WI38 (cell line): ENCODE results near the gene APOBR.

Experiments
- H3K4me3 ChIP-seq: 2 replicates; pipeline ENCODE4 v1.5.1; 2011; ENCODE audit warnings: low read depth, mild to moderate bottlenecking, control low read depth, low read length
- TF ChIP-seq, protein P1 (sequence below): IDR thresholded peaks from 2 replicates; pipeline ENCODE4 v1.5.1; 2012; ENCODE audit warnings: low read depth, mild to moderate bottlenecking, control low read depth, low read length

The APOBR gene

DNA sequence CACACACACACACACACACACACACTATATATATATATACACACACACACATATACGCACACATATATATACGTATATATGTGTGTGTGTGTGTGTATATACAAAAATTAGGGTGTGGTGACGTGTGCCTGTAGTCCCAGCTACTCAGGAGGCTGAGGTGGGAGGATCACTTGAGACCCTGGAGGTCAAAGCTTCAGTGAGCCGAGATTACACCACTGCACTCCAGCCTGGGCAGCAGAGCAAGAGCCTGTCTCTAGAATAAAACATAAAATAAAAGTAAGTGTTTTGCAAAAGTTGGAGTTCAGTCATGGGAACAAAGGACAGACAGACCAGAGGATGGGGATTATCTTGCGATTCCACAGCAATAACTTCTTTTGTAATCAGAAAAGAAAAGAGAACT lies 33.5 kb downstream of the APOBR start:
- no peak overlapping the region for H3K4me3 ChIP-seq
- TF ChIP-seq, protein P1, sequence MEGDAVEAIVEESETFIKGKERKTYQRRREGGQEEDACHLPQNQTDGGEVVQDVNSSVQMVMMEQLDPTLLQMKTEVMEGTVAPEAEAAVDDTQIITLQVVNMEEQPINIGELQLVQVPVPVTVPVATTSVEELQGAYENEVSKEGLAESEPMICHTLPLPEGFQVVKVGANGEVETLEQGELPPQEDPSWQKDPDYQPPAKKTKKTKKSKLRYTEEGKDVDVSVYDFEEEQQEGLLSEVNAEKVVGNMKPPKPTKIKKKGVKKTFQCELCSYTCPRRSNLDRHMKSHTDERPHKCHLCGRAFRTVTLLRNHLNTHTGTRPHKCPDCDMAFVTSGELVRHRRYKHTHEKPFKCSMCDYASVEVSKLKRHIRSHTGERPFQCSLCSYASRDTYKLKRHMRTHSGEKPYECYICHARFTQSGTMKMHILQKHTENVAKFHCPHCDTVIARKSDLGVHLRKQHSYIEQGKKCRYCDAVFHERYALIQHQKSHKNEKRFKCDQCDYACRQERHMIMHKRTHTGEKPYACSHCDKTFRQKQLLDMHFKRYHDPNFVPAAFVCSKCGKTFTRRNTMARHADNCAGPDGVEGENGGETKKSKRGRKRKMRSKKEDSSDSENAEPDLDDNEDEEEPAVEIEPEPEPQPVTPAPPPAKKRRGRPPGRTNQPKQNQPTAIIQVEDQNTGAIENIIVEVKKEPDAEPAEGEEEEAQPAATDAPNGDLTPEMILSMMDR: no peak

GRCh38 chr16:28528463-28528867 lies 34.0 kb downstream of the APOBR start:
- no peak overlapping the region for H3K4me3 ChIP-seq
- TF ChIP-seq, protein P1: no peak

GRCh38 chr16:28529124-28529523 lies 34.7 kb downstream of the APOBR start:
- H3K4me3 ChIP-seq: no peak overlapping the region
- TF ChIP-seq, protein P1: no peak

GRCh38 chr16:28531777-28532744 lies 37.6 kb downstream of the APOBR start:
- TF ChIP-seq, protein P1: no peak
- H3K4me3 ChIP-seq: no peak overlapping the region

- TF ChIP-seq, protein P1: no peak
- no peak overlapping the region for H3K4me3 ChIP-seq
These were observed 38.7 kb downstream of the APOBR start for GRCh38 chr16:28532940-28533647.

DNA sequence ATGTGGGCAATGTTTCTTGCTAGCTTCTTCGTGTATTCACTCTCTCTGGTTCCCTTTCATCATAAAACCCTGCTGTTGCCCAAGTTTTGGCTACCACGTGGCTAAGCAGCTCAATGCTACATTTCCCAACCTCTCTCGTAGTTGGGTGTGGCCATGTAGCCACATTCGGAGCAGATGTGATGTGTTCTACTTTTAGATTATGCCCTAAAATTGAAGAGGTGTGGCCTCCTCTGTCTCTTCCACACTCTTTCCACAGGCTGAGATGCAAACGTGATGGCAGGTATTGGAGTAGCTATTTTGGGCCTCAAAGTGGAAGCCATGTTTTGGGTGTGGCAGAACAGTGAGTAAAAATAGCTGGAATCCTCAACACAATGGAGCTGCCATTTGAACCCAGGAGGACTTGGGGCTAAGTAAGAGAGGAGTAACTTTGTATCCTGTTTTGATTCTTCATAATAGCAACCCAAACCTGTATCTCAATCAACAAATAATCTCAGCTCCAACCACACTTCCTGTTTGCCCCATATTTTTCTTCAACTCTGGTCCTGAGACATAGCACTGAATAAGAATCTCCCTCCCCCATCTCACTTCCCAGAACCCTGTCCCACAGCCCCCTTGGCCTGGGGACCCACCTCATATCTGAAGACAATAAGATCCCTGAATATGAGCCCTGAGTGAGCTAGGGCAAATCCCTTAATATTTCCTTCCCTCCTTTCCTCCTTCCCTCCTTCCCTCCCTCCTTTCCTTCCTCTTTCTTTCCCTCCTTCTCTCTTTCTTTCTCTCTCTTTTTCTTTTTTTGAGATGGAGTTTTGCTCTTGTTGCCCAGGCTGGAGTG lies 40.3 kb downstream of the APOBR start:
- TF ChIP-seq, protein P1: no peak
- H3K4me3 ChIP-seq: no peak overlapping the region
